ENCODE data around the gene HUNK.

DNA sequence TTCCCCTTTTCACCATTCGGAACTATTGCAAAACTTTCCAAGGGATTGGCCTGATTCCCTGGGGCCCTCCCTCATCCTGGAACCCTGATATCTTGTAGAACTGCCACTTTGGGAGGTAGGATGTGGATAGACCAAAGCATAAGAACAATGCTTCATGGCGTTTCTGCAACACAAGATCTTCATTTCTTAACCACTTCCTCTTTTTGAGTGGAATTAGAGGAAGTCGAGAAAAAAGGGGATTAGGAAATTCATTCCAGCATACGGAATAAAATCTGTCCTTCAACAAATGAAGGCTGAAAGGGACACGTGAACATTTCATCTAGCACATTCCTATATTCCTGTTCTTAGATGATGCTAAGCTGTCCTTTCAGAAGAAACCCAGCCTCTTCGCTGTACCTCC lies 149.3 kb downstream of the HUNK start:
- TF ChIP-seq CTCF (IDR thresholded peaks at IDR 0.05) (no peak), POLR2A (IDR thresholded peaks at IDR 0.05) (no peak), EP300 (IDR thresholded peaks at IDR 0.05) (no peak)

All from suprapubic skin (tissue), 3 donors.